B cell (primary cell): Measurements from ENCODE around the gene POLR3B.

Experiments
- EZH2 ChIP-seq: IDR thresholded peaks from 2 replicates; pipeline ENCODE4 v1.6.1; 2012; ENCODE audit warnings: borderline replicate concordance, low read depth, mild to moderate bottlenecking, moderate library complexity, low read length; ENCODE audit not compliant: insufficient read depth, poor library complexity, severe bottlenecking
- TF ChIP-seq, protein P1 (sequence below): fragments of 200-600 bp; IDR thresholded peaks from one replicate; pipeline ENCODE4 v1.8.0; 2022; ENCODE audit warnings: antibody characterized with exemption, mild to moderate bottlenecking

DNA sequence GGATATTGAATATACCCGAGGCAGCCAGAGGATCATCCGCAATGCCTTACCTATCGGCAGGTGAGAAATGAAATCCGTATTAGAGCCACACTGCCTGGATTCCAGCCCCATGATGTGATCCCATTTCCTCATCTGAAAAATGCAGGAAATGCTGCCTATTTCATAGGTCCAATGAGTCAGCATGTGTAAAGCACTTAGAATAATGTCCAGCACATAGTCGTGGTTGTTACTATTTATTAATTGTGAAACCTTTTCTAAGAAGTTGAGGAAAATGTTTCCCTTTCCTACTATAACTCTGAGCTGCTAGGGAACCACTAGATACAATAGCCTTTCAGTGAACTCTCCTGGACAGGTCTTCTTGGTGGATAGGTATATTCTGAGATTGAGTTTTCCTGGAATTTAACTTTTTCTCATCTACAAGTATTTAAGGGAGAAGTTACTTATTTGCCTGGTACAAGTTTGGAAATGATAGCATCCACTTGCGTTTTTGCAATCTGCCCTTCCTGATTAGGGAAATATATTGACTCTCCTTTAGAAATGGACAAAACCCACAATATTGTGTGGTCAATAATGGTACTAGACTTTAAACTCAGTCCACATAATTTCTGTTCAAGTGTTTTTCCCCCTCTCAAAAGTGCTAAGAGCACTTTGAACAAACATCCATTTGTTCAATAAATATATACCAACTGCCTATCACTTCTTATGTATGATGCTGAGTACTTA is 12.2 kb downstream of the POLR3B start:
- TF ChIP-seq, protein P1, sequence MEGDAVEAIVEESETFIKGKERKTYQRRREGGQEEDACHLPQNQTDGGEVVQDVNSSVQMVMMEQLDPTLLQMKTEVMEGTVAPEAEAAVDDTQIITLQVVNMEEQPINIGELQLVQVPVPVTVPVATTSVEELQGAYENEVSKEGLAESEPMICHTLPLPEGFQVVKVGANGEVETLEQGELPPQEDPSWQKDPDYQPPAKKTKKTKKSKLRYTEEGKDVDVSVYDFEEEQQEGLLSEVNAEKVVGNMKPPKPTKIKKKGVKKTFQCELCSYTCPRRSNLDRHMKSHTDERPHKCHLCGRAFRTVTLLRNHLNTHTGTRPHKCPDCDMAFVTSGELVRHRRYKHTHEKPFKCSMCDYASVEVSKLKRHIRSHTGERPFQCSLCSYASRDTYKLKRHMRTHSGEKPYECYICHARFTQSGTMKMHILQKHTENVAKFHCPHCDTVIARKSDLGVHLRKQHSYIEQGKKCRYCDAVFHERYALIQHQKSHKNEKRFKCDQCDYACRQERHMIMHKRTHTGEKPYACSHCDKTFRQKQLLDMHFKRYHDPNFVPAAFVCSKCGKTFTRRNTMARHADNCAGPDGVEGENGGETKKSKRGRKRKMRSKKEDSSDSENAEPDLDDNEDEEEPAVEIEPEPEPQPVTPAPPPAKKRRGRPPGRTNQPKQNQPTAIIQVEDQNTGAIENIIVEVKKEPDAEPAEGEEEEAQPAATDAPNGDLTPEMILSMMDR, result no peak
- no peak for TF ChIP-seq EZH2
